ENCODE measurements around the gene SELENOV. TPM values are rescaled to one million over a fixed set of nuclear protein-coding genes. Genes with fewer than 3 reads are reported as not detected.

The SELENOV gene
- total and polyA plus RNA-seq, 9 of the 15 experiments (the other 6 are each of a cell fraction or from before 2014, with no cell fraction given), result 0.04 to 0.09 (median 0.06) TPM; not detected in 4

DNA sequence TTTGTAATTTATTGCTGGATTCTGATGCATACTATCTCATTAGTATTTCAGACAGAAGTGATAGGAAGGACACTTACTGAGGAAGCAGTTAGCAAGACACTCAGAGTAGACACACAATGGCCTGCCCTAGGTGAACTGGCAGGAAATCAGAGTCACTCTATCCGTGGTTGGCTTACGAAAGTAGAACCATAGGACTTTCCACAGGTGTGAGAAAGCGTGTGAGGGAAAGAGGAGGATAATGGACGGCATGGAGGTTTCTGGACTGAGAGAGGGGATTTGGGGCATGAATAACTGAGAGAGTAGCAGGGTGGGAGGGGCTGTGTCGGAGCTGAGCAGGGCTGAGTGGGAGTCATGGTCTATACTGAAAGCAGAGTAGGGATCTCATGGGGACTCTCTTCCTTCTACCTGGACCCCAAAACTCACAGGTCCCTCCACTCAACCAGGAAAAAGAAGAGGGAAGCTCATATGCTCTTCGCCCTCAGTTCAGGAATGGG, 43.7 kb downstream of the SELENOV start (continued):
- TF ChIP-seq DNMT1 (IDR thresholded peaks at IDR 0.05), result no peak
- TF ChIP-seq, protein P1, sequence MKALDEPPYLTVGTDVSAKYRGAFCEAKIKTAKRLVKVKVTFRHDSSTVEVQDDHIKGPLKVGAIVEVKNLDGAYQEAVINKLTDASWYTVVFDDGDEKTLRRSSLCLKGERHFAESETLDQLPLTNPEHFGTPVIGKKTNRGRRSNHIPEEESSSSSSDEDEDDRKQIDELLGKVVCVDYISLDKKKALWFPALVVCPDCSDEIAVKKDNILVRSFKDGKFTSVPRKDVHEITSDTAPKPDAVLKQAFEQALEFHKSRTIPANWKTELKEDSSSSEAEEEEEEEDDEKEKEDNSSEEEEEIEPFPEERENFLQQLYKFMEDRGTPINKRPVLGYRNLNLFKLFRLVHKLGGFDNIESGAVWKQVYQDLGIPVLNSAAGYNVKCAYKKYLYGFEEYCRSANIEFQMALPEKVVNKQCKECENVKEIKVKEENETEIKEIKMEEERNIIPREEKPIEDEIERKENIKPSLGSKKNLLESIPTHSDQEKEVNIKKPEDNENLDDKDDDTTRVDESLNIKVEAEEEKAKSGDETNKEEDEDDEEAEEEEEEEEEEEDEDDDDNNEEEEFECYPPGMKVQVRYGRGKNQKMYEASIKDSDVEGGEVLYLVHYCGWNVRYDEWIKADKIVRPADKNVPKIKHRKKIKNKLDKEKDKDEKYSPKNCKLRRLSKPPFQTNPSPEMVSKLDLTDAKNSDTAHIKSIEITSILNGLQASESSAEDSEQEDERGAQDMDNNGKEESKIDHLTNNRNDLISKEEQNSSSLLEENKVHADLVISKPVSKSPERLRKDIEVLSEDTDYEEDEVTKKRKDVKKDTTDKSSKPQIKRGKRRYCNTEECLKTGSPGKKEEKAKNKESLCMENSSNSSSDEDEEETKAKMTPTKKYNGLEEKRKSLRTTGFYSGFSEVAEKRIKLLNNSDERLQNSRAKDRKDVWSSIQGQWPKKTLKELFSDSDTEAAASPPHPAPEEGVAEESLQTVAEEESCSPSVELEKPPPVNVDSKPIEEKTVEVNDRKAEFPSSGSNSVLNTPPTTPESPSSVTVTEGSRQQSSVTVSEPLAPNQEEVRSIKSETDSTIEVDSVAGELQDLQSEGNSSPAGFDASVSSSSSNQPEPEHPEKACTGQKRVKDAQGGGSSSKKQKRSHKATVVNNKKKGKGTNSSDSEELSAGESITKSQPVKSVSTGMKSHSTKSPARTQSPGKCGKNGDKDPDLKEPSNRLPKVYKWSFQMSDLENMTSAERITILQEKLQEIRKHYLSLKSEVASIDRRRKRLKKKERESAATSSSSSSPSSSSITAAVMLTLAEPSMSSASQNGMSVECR (CRISPR knock-in tag; IDR thresholded peaks at IDR 0.05), result no peak

DNA sequence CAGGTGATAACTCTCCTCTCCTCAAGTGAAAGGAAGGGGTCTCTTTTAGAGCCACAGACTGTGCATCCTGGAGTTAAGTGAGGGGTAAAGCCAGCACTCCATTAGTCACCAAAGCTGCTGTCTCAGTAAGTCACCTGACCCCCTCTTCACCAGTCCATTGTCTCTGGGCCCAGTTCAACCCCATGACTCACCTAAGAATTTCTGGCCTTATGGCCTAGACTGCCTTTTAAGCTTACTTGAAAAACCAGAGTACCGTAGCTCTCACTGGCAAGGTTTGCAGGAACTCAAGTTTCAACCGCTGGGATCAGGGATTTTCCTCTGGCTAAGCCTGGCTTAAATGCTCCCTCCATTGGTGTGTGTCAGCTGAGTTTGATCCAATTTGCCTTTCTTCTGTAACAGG, 48.5 kb downstream of the SELENOV start:
- H3K4me1 ChIP-seq (replicated peaks in 1 of 2; ENCODE audit: control insufficient read depth in 2 of 2, insufficient read depth in 2 of 2, low read length in 2 of 2), result no peaks in the 10 kb centered on the region

More for the DNA sequence above, 48.5 kb downstream of the SELENOV start:
- Histone ChIP-seq H3K9ac (ENCODE audit: insufficient read depth in 1 of 2, low read depth in 2 of 2, low read length in 2 of 2) (no peak overlapping the region), H2AFZ (ENCODE audit: low read depth, low read length) (no peak overlapping the region), H3K4me3 (no peak overlapping the region), H3K9me3 (replicated peaks; ENCODE audit: control insufficient read depth, insufficient read depth, low read depth, low read length) (no peaks in the 10 kb centered on the region), H3K27ac (ENCODE audit: extremely low read depth, low read depth, low read length) (no peak overlapping the region), H3K79me2 (ENCODE audit: control insufficient read depth, insufficient read depth, low read length) (no peaks in the 10 kb centered on the region), H4K20me1 (replicated peaks; ENCODE audit: control insufficient read depth, insufficient read depth, low read length) (no peaks in the 10 kb centered on the region), H3K9me1 (ENCODE audit: control insufficient read depth, insufficient read depth, low read length) (no peaks in the 10 kb centered on the region), H3K27me3 (ENCODE audit: control insufficient read depth in 2 of 2, insufficient read depth in 2 of 2, low read length in 2 of 2) (peaks cover 6 to 12% of the 10 kb centered on the region in 2 experiments; a peak in 3 of 5 replicates), H3K36me3 (ENCODE audit: control insufficient read depth, insufficient read depth, low read length) (no peaks in the 10 kb centered on the region), H3K4me2 (ENCODE audit: insufficient read depth, low read length) (no peak overlapping the region)
- FAIRE-seq, result no peak
- CTCF ChIA-PET (ENCODE audit: low intra/inter-chr PET ratio), result no interaction called here
- TF ChIP-seq FOSL1 (tag; conservative IDR thresholded peaks at IDR 0.05) (0 out of 2 replicates have a peak, but pooled peaks have one; percentile 17), GATA2 (CRISPR knock-in tag; IDR thresholded peaks at IDR 0.05) (no peak), ZNF561 (CRISPR knock-in tag; conservative IDR thresholded peaks at IDR 0.05) (no peak)
- intact Hi-C loops (cut with micrococcal nuclease) (no loop called here), in situ Hi-C loops (cut with MboI) (no loop called here)
- ATAC-seq, result no peak
- POLR2A ChIA-PET, result no interaction called here
- BruUV-seq (replicated peaks), result no TSS peak
- 0% methylated on average over 2 of the region's 2 CpGs for WGBS (ENCODE audit: insufficient coverage, low coverage, missing lambda C conversion rate)
- no peak for DNase-seq (ENCODE audit: extremely low read depth in 1 of 4, low spot score in 3 of 4)

Data from K562 (cell line).